Activated CD8-positive, alpha-beta memory T cell treated with anti-CD3 and anti-CD28 coated beads, Interleukin-2, amount 50 U/mL, for 4 hours (primary cell): ENCODE data around the gene SPATA2.
"Not testable (repeated sequence)": the region's sequence is repeated elsewhere in the genome, so short reads cannot be mapped to it uniquely, and the experiment has no call there.

Experiments used
- DNase-seq: peaks from one replicate; pipeline ENCODE4 v3.0.0-alpha.2; 2020

Gene SPATA2

DNA sequence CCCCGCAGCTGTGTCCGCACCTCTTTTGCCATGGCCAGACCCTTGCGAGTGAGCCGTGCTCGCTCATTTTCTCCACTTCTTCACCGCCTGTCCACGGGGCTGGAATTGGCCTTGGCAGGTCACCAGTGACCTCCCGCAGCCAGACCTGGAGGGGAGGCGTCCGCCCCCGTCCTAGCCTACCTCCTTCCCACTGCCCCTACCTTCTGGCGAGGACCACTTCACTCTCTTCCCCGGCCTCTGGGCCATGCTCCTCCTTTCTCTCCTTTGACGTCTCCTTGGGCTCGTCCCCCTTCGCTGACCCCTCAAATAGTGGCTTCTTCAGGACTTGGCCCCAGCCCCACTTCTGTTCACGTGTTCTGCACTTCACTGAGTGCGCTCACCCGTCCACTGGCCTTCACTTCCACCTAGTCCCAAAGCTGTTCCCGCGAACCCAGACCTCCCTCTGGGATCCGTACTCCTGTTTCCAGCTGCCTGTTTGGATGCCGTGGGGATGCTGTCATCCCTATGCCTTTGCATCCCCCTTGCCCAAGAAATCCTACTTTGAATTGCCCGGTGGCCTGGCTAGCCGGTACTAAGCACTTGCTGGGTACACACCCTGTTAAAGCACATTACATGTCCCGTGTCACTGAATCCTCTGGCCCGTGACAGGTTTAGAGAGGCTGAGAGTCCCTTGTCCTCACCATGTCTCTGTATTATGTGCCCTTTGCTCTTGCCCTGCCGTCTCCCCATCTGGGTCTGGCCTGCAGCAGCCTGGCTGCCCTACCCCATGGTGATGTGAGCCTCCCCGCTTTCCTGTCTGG, 33.0 kb downstream of the SPATA2 start:
- no peak for DNase-seq

DNA sequence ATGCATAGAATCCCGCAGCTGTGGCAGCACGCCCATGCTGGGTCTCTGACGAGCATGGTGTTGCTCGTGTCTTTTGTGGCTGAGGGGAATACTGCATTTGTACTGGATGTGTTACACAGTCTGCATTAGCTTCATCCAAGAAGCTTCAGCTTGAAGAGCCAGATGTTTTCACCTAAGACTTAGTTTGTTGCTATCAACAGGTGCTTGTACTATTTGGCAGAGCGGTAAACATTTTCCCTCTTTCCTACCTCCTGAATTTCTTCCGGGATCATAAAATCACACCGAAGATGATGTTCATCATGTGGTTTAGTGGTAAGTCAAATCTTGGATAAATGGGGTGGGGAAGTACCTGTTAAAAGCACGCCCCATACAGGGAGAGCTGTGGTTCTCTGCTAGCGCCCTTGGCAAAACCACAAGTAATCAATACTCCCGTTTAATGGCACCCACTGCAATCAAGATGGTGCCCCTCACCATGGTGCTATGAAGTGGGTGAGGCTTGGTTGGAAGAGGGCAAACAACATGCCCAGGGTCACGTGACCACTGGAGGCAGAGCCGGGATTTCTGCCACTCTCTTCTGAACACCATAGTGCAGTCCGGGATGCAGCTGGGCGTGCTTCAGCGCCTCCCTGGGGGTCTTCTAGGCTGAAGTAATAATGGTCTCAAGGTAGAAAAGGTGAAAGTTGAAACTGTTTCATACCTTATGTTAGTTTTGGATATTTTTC, 34.4 kb downstream of the SPATA2 start:
- DNase-seq: no peak

DNA sequence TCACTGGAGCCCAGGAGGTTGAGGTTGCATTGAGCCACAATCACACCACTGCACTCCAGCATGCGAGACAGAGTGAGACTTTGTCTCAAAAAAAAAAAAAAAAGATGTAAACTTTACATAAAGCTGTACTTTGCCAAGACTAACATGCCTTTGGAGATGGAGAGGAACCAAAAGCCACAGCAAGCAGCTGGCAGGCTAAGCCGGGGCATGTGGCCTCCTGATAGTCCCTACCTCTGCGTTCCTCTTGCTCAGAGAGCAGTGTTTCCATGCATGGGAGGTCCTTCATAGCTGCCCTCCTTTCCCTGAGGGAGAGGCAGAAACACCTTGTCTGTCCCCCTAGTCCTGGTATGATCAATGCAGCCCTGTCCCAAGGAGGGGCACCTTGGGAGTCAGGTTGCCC, 35.2 kb downstream of the SPATA2 start:
- no peak for DNase-seq

DNA sequence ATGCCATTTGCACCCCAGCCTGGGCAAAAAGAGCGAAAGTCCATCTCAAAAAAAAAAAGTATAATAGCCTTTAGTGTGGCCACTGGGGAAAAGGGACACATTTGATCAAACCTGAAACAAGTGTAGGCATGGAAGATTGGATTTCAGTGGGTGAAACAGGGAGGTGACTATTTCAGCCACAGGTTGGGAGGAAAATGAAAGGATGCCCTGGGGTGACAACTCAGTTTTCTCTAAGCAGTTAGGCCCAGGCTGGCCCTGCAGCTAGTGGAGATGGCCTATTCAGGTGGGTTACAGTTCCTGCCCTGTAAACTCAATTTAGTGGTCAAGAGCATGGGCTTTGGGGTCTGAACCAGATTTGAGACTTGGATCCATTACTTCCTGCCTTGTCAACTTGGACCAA, 36.4 kb downstream of the SPATA2 start:
- no peak for DNase-seq

DNA sequence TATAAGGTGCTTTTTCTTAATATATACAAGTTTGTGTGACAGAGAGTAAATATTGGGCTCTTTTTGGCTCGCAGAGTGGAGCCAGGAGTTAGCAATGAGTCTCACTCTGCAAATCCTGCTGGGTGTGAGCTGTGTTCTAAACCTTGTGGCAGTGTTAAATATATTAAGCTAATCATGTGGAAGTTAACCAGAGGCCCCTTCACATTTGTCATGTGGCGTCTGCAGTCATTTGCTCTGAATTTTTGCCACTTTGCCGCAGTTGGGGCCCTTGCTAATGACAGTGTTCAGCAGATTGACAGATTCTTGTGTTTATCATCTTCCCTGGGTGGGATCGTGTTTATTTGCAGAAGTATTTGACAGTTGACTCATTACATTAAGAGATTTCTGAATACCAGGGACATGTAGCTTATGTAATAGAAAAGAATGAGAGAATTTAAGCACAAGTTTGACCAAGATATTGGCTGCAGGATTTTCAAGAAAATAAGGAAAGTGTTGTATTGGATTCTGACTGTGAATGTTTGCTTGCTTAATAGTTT, 37.9 kb downstream of the SPATA2 start:
- no peak for DNase-seq

DNA sequence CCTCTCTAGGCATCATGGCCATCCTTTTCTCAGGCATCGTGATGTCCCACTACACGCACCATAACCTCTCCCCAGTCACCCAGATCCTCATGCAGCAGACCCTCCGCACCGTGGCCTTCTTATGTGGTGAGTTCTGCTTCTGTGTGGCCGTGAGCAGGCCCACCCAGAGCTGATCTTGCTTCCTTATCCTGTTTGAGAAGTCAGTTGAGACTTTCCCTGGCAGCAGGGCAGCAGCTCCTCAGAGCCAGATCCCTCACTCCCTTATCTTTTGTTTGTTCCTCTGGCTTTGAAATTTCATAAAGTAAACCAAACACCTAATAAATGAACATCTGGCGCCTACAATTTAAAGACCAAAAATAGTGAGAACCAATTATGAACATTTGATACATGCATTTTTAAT, 40.6 kb downstream of the SPATA2 start:
- no peak for DNase-seq

DNA sequence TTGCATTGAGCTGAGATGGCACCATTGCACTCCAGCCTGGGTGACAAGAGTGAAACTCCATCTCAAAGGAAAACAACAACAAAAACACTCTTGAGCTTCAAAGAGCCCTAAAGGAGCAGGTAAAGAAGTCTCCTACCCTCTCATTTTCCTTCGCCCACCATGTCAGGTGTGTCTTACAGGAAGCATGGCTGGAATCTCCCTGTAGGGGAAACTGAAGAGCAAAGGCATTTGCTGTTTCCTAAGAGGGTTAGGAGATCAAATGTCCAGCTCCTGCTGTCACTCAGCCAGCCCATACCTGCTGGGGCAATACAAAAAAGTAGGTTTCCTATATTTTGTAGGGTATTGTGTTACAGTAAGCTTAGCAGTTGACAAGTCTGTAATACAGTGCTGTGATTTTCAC, 43.3 kb downstream of the SPATA2 start:
- no peak for DNase-seq

DNA sequence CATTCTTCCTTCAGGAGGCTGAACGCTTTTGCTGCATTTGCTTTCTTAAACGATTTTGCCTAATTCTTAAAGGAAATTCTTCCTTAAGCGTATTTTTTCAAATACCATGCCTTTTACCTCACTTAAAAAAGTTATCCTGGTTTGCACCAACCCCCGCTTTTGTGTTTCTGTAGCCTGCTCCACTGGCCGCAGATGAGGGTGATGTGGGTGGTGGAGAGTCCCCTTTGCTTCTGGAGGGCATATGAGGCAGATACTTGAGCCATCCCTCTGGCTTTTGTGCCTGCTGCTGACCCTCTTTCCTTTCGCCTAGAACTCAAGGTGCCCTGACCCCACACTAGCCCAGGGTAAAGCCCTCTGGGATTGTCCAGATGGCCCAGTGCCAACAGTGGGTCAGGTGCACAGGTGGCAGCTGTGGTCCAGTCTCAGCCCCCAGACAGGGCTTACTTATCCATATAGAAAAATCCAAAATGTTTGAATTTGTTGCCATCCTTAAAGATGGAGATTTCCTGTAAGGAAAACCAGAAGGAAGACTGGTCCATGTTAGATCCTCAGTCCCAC, 43.9 kb downstream of the SPATA2 start:
- DNase-seq: no peak

DNA sequence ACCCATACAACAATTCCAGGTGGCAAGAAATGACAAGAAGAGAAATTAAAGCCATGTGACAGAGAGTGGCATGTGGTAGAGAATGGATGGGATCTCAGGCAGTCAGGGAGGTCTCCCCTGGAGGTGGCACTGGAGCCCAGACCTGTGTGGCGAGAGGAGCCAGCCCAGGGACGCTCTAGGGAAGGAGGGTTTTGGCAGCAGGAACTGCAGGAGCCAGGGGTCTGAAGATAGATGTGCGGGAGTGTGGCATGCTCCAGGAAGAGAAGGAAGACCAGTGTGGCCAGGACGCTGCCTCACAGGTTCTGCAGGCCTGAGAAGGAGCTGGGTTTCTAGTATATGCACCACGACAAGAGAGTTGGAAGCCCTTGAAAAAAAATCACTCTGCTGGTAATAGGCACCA, 45.1 kb downstream of the SPATA2 start:
- DNase-seq: no peak

DNA sequence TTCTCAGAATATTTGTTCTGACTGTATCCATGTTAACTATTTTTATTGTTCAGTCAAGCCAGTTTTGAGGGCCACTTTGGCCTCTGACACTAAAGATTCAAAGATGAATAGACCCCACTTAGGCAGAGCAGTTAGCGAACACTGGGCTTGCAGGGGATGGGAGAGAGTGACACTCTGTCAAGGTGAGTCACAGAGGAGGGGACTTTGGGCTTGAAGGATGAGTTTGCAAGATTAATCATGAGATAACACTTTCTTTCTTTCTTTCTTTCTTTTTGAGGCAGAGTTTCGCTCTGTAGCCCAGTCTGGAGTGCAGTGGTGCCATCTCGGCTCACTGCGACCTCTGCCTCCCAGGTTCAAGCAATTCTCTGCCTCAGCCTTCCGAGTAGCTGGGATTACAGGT, 46.4 kb downstream of the SPATA2 start:
- no peak for DNase-seq

DNA sequence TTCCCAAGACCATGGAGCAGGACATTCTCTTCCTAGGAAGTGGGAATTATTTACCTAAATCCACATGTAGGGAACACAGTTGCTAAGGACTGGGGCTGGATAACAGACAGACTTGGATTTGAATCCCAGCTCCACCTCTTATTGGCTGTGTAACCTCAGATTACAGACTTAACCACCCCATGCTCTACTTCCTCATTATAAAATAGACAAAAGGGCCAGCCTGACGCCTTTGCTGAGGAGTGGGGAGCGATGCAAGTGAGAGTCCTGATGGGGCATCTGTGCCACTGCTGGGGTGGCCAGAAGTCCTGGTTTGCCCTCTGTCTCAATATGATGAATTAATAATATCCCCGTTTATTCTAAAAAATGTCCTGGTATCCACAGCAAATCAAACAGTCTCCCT, 46.8 kb downstream of the SPATA2 start:
- no peak for DNase-seq

DNA sequence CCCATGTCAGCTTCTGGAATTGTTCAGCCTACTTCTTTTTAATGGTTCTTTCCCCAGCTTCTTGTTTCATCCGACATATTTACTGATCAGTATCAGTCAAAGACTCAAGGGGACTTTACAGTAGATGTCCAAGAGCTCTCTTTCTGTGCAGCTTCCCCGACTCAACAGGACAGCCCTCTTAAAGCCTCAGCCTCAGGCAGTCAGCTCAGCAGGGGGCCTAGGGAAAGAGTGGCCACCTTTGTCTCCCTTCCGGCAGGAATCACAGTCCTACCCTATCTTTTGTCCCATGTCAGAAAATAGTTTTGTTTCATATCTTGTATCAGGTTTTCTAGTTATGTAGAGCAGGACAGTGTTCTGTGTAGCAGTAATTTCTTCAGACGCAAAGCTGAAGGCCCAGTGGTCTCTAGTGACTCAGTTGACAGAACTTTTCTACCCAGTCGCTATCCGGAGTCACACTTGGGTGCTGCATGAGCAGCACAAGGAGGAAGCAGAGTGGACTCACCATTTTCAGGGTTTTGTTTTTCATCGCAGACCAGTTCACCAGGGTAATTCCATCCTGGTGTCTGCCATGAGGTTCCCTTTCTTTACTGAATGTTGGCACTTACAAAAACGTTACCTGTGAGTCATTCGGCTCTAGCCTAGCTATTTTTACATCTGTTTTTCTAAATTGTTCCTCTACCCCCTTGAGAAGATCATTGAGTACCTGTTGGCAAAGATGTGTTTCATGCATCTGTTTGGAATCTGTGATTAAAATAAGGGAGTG, 47.7 kb downstream of the SPATA2 start:
- DNase-seq: no peak

DNA sequence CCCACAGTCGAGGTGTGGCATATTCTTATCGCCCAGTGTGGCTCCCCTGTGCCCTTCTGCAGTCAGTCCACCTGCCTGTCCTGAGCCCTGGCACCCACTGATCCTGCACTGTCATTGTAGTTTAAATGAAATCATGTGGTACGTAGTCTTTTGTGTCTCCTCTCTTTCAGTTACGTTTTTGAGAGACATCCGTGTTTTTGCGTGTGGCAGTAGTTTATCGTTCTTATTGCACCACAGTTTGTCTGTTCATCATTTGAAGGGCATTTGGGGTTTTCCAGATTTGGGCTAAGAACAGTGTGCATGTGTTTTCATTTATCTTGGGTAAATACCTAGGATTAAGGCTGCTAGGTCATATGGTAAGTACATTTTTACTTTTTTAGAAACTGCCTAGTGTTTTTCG, 49.3 kb downstream of the SPATA2 start:
- no peak for DNase-seq

DNA sequence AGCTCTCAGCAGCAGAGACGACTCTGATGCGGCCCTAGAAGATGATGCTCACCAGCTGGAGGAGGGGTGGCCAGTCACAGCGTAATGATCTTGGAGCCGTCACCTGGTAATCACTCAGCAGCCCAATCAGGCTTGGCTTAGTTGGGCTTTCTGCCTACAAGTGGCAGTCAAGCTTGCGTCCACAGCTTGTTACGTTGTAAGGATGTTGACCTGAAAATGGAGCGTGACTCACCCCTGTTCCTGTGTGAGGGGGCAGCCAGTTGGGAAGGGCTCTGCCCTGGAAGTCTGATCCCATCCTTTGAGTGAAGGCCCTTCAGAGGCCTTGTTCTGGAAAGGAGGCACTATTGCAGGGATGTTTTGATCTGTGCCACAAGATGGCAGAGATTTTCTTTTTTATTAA, 49.8 kb downstream of the SPATA2 start:
- no peak for DNase-seq

DNA sequence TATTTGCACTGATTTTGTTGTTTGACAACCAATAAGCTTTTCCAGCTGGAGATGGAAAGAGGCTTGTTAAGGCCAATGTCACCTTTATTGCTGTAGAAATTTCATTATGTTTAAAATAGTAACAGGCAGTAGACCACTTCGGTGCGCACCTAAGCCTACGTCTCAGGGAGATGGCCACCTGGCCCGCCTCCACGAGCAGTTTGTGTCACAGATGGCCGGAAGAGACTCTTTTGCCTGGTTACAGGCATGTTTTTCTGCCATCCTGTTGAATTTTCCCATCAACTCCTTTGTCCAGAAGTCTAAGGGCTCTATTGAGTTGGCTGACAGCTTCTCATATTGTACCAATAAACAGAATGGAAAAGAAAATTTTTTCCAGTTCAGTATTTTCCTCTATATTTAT, 51.7 kb downstream of the SPATA2 start:
- DNase-seq: no peak

DNA sequence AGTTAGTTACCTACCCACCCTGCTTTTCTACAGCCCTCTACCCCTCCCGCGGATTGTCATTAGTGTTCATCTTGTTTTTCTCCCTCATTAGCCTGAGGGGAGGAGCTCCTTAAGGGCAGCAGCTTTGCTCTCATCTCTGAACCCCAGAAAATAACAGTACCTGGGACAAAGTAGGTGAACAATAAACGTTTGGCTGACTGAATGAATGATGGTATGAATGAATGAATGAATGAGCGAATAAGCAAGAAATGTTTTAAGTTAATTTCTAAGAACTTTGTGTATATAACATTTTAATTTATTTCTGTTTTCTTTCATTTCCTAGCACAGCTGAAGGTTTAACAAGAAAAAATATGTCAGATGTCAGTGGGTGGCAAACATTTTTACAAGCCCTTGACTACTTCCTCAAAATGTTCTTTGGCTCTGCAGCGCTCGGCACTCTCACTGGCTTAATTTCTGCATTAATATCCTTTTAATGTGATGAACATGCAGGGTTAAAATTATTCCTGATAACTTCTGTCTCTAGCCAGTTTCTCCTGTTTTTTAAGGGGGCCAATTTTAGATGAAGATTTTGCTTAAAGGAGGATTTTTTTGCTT, 52.6 kb downstream of the SPATA2 start:
- DNase-seq: no peak

DNA sequence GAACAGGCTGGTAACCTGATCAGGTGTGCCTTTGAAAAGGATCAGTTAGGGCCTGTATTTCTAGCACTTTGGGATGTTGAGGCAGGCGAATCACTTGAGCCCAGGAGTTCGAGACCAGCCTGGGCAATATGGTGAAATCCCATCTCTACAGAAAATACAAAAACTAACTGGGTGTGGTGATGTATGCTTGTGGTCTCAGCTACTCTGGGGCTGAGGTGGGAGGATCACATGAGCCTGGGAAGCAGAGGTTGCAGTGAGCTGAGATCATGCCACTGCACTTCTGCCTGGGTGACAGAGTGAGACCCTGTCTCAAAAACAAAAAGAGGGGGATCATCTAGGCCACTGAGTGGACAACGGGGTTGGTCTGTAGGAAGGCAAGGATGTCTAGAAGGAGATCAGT, 54.1 kb downstream of the SPATA2 start:
- DNase-seq: not testable (repeated sequence)

DNA sequence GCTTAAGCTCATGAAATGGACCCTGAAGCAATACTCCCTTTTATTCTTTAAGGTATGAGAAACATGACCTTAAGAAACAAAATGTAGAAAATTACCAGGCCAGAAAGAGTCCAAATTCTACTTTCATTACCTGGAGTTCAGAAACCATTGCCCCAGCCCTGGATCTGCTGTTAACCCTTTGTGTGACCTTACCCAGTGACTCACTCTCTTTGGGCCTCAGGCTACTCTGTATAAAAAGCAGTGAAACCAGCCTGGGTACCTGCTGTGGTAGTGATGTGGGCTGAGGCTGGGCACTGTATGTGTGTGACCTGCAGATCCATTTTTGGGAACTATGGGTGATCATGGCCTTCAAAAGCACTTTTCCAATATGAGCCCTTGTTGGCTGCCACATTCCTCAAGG, 55.5 kb downstream of the SPATA2 start:
- DNase-seq: no peak

DNA sequence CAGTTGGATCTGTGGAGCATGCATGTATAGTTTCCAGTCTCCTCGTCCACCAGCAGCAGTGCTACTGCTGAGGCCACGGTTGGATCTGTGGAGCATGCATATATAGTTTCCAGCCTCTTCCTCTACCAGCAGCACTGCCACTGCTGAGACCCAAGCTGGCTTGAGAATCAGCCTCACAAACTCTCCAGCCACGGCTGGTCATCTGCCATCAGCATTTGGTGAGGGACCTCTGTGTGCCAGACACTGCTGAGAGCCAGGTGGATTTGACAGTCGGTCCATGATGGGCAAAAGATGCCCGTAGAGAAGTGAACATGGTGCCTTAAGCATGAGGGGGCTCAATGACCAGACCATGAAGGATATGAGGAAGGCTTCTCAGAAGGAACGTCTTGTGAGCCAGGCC, 56.3 kb downstream of the SPATA2 start:
- DNase-seq: no peak

DNA sequence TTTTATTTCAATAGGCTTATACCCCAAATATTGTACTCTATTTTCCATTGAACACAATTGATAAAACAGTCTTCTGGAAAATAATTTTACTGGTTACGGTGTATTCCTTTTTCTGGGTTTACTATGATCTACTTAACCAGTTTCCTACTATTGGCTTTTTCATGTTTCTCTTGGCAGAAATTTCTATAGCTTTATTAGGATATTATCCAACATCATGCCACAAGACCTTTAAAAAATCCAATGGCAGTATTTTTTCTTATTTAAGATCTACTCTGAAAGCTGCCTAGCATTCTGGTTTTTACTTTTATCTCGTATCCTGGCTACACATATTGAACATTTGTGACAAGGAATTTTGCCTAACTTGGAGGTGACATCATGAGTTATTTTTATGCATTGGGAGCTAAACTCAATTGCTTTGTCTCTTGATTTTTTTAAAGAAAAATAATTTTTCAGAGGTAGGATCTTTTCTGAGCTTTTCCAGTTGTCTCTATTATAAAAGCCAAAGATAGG, 57.2 kb downstream of the SPATA2 start:
- no peak for DNase-seq

DNA sequence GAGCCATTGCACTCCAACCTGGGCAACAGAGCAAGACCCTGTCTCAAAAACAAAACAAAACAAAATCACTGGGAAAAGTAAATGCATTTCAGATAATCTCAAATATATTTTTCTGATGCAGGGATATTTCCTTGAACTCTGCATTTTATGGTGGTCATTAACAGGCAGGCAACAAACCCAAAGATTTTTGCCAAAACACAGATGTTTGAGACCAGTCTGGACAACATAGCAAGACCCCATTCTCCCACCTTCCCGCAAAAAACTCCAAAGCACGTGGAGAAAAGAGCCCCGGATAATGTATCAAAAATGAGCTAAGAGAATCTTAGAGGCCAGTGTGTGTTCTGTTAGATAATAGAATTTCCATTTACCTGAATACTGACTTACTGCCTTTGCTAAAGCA, 58.4 kb downstream of the SPATA2 start:
- no peak for DNase-seq

DNA sequence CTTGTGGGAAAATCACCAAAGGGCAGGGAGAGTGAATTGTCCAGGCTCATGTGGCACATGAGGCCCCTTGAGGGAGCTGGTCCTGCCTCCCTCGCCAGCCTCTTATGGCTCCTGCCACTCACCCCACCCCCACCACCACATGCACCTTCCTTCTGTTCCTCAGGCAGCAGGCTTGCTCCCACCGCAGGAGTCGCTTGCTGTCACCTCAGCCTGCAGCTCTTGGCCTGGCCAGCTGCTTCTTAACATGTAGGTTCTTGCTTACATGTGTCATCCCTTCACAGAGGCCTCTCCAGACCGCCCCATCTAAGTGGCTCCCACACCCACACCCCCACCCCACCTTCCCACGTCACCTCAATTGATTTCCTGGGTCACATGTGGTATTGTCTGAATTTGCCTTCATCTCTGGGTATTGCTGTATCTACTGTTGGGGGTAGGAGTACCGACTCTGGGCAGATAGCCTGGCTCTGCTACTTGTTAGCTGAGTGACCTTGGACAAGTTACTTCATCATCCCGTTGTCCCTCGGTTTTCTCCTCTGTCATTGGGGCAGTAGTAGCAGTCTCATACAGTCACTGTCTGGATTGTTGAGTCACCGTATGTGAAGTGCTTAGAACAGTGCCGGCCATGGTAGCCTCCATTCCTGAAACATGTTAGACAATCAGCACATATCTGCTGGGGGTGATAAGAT, 61.0 kb downstream of the SPATA2 start:
- no peak for DNase-seq
